GM18517 (cell line): ENCODE data around the gene UNK.
"Not testable (repeated sequence)": the region's sequence is repeated elsewhere in the genome, so short reads cannot be mapped to it uniquely, and the experiment has no call there.

Experiments
- ATAC-seq: cut with Tn5 transposase; IDR thresholded peaks from one replicate; pipeline ENCODE4 v1.9.1; 2021; ENCODE audit warnings: mild to moderate bottlenecking, moderate library complexity; ENCODE audit not compliant: unreplicated experiment

Gene UNK

DNA sequence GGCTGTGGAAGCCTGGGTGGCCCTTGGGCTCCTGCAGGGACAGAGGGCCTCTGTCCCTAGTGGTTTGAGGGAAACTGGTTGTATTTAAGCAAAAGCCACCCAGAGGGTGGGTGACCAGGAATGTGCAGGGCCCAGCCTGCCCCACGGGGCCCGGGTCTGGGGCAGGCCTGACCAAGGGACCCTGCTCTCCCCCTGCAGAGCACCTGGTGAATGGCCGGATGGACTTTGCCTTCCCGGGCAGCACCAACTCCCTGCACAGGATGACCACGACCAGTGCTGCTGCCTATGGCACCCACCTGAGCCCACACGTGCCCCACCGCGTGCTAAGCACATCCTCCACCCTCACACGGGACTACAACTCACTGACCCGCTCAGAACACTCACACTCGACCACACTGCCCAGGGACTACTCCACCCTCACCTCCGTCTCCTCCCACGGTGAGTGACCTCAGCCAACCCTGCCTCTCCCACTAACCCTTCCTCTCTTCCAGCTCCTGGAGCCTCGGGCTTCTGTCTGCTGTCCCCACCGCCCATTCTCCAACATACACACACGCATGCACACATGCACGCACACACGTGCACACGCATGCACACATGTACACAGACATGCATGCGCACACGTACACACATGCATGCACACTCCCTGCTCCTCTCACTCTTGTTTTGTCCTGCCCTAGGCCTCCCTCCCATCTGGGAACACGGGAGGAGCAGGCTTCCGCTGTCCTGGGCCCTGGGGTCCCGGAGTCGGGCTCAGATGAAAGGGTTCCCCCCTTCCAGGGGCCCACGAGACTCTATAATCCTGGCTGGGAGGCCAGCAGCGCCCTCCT, 30.0 kb upstream of the UNK start:
- no peak for ATAC-seq

DNA sequence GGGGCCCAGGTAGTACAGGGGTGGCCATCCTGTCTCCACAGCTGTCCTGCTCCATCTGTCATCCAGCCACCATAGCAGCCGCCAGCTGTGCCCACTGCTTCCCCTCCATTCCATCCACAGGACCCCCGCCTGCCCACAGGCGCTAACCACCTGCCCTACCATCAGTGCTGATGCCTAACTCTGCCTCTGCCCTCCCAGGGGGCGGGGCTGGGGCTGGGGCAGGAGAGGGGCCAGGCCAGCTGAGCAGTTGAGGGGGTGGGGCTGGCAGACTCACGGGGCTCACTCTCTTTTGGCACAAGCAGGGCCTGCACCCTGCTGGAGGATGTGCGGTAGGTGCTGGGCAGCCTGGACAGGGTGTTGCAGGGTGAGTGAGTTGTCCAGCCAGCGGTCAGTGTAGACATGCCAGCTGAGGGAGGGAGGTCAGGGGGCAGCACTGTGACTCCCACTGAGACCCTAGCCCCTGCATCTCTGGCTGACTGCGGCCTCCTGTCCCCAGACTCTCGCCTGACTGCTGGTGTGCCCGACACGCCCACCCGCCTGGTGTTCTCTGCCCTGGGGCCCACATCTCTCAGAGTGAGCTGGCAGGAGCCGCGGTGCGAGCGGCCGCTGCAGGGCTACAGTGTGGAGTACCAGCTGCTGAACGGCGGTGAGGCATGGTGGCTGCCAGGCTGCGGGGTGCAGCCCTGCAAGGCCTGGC, 29.3 kb upstream of the UNK start:
- ATAC-seq = no peak

DNA sequence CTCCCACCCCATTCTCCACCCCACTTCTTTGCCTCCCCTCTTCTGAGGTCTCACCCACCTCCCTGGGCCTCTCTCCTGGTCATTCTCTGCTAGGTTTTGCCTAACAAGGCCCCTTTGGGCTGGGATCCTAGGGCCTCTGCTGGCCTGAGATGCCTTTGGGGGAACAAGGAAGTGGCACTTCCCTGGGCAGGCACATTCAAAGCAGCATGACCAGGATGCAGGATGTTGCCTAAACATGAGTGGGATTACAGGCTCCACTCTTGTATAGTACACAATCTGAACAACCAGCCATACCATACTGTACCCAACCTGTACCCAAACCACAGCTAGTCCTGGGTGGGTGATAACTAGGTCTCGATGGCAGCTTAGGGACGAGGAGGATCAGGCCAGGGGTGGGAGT, 28.6 kb upstream of the UNK start:
- ATAC-seq = no peak

DNA sequence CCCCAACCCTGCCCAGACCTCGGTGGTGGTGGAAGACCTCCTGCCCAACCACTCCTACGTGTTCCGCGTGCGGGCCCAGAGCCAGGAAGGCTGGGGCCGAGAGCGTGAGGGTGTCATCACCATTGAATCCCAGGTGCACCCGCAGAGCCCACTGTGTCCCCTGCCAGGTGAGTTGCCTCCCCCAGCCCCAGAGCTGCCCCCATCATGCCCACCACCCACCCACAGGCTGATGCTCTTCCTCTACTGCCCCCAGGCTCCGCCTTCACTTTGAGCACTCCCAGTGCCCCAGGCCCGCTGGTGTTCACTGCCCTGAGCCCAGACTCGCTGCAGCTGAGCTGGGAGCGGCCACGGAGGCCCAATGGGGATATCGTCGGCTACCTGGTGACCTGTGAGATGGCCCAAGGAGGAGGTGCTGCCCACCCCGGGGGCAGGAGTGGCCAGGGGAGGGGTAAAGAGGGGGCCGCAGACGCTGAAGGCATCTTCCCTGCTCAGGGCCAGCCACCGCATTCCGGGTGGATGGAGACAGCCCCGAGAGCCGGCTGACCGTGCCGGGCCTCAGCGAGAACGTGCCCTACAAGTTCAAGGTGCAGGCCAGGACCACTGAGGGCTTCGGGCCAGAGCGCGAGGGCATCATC, 28.0 kb upstream of the UNK start:
- ATAC-seq = no peak

DNA sequence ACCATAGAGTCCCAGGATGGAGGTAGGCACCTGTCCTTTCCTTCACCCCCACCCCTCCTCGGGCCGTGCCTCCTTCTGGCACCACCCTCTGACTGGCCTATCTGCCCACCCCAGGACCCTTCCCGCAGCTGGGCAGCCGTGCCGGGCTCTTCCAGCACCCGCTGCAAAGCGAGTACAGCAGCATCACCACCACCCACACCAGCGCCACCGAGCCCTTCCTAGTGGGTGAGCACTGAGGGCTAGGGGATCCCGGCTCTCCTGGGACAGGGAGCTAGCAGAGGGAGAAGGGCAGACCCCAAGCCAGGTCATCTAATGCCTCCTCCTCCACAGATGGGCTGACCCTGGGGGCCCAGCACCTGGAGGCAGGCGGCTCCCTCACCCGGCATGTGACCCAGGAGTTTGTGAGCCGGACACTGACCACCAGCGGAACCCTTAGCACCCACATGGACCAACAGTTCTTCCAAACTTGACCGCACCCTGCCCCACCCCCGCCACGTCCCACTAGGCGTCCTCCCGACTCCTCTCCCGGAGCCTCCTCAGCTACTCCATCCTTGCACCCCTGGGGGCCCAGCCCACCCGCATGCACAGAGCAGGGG, 27.4 kb upstream of the UNK start:
- no peak for ATAC-seq

DNA sequence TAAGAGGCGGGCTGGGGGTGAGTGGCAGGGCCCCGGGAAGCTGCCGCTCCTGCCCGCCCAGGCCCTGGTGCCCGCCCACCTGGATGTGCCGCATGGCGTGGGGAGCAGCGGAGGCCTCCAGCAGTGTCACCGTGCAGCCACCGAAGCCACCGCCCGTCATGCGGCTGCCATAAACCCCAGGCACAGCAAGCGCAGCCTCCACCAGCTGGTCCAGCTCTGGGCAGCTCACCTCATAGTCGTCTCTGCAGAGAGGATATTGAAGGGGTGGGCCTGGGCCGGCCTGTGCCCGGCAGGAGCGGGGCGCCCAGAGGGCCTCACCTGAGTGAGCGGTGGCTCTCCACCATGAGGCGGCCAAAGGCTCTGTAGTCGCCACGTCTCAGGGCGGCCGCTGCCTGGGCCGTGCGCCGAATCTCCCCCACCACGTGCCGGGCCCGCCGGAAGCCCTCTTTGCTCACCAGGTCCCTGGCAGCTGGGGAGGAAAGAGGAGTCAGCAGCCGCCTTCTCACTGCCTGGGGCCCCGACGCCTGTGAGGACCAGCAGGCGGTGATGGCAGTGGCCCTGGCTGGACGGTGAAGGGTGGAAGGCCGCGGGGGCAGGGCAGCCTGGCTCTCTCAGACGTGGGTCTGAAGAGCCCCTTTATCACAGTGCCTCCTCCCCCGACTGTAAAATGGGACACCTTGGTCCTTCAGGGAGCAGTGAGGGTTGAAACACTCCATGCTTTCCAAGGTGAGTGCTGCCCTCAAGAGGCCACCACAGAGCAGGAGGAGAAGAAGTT, 26.3 kb upstream of the UNK start:
- ATAC-seq = no peak

DNA sequence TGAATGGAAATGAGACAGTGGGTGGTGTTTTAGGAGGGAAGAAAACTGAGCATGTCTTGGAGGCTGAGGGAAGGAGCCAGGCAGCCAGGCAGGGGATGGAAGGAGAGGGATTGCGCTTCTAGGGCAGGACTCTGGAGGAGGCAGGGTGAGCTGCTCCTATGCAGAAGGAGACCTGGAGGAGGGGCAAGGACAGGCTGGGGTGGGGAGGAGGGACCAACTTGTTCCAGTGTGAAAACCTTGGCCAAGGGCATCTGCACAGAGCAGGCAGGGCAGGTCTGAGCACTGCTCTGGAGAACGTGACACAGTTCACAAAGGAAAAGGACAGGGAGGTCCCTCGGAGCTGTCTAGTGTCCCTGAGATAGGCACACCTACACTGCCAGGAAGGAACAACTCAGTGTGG, 25.1 kb upstream of the UNK start:
- ATAC-seq = no peak

DNA sequence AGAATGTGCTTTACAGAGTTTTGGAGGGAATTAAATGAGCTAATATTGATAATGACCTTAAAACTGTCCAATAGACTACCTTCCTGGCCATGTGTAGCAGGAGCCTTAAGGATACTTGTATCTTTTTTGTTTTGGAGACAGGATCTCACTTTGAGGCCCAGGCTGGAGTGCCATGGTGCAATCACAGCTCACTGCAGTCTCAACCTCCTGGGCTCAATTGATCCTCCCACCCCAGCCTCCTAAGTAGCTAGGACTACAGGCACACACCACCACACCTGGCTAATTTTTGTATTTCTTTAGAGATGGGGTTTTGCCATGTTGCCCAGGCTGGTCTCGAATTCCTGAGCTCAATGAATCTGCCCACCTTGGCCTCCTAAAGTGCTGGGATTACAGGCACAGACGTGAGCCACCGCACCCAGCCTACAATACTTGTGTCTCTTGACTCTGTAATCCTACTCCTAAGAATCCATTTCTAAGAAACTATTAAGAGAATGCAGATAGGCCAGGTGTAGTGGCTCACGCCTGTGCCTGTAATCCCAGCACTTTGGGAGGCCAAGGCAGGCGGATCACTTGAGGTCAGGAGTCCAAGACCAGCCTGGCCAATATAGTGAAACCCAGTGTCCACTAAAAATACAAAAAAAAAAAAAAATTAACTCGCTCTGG, 24.5 kb upstream of the UNK start:
- not testable (repeated sequence) for ATAC-seq

DNA sequence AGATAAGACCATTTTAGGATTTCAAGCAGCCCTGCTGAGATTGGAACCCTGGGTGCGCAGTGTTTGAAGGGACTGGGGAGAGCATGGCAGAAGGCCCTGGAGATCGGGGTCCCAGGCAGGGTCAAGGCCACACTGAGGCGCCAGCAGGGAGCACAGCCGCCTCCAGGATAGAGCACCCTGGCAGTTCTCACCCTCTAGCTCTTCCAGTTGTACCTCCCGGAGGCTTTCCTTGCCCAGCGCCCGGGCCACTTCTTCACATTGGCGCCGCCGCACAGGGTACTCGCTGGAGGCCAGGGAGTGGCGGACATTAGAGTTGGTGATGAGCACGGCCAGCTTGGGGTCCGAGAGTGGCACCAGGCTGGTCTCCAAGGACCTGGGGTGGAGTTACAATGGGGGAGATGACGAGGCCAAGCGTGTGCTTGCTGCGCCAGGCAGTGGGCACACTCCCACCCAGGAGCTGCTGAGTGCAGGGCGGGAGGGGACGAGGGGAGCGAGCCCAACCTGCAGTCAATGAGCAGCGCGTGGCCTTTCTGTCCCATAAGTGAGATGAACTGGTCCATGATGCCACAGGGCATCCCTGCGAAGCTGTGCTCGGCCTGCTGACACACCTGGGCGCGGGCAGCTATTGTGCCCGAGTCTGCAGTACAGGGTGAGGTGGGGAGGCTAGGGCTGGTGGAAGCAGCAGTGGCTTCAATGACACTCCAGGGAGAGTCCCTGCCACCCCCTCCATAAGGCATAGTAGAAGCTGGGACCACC, 21.9 kb upstream of the UNK start:
- ATAC-seq = no peak

DNA sequence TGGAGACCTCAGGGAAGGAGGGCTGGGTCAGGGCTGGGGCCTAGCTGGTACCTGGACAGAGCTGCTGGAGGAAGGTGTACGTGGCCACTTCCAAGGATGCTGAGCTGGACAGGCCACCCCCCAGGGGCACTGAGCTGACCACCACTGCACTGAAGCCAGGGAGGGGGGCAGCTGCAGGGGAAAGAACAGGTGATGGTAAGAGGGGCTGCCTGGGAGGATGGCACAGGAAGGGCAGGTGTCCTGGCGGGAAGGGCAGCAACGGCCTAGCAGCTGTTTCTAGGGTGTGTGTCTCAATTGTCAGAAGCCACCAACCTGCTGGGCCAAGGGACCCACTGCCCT, 21.4 kb upstream of the UNK start:
- ATAC-seq = no peak

DNA sequence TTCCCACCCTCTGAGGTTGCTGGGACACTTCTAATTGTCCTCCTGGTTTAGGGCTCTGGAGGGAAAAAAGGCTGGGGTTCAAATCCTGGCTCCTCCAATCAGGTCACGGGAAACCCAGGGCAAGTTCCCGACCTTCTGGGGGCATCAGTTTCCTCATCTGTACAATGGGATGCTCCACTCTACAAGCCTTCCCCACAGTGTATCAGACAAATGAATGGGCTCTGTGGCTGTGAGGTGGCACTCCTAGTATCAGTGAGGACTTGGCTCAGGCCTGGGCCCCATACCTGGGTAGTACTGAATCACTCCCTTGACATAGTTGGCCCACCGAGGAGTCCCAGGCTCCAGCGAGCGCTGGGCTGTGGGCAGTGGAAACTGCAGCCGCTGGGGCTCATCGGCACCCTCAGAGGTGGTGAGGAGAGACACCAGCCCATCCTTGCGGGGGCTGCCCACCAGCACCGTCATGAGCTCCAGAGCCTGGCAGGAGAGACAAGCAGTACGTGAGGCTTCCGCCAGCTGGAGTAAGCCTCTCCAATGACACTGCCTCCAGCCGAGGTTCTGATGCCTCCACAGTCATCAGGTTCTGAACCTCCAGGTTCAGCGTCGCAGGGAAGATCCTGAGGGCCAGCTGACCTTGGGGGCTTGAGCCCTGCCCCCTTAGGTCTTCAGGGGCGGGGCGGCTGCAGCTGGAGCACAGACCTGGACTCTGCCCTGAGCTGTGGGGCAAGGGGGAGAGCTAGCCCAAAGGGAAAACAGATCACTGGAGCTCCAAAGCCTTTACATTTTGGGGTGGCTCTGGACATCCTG, 20.8 kb upstream of the UNK start:
- ATAC-seq = no peak

DNA sequence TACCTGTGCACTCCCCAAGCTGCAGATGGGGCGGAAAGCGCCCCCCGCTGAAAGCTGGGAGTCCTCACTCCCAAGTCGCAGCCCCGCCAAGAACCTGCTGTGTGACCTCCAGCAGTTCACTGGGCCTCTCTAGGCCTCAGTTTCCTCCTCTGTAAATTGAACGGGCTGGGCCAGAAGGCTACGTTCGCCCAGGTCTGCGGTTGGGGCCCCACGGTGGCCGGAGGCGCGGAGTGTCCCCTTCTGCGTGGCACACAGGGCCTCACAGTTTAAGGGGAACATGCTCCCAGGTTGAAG, 20.2 kb upstream of the UNK start:
- no peak for ATAC-seq

DNA sequence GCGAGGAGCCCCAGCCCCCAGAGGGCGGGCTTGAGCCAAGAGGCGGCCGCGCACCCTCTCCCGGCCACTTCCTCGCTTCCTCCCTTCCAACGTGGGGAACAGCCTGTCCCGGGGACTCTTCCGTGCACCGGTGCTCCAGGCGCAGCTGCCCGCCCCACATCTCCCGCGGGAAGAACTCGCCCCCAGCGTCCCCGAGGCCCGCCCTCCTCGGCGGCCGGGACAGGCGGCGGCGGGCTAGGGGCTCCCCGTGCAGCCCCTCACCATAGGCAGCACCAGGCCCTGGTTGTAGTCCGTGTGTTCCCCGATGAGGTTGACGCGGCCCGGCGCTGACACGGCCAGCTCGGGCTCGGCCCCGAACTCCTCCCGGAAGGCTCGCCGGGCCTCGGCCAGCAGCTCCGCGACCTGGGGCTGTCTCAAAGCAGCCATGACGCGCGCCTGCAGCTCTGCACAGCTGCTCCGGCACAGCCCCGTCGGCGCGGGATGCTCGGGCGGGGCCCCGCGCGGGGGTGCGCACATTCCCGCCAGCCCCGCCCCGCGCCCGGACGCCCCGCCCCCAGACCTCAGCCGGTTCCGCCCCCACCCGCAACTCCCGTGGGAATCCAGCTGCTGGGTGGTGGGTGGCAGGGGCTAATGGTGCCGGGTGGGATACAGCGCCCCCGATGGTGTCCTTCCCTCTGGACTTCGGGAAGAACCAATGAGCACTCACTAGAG, 19.7 kb upstream of the UNK start, which contains the start of gene GALK1:
GALK1 (minus strand) TSS at position 482 of the 711 bp plus-strand sequence; CDS start at position 426, 56 bp downstream.
- ATAC-seq = peak; percentile 54

DNA sequence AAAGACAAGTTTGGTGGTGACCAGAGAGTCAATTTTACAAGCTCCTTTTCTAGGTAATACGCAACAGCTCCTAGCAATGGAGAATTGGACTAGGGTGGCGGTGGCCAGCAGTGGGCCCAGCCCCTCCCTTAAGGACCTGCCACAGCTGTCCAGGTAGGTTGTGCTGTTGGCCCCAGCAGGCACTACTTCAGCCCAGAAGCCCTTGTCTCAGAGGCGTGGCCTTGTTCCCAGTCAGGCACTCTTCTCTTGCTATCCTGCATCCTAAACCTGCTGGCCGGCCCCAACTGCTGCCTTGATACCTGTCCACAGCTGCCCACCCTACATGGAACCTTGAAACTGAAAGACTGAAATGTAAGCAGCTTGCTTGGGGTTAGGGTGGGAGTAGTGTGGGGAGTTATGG, 18.6 kb upstream of the UNK start:
- ATAC-seq = no peak

DNA sequence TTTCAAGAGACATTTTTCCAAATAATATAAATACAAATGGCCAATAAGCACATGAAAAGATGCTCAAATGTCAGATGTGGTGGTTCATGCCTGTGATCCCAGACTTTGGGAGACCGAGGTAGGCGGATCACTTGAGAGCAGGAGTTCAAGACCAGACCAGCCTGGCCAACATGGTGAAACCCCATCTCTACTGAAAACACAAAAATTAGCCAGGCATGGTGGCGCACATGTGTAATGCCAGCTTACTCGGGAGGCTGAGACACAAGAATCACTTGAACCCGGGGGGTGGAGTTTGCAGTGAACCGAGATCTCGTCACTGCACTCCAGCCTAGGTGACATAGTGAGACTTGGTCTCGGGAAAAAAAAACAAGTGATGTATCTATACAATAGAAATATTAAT, 16.7 kb upstream of the UNK start:
- ATAC-seq = no peak

DNA sequence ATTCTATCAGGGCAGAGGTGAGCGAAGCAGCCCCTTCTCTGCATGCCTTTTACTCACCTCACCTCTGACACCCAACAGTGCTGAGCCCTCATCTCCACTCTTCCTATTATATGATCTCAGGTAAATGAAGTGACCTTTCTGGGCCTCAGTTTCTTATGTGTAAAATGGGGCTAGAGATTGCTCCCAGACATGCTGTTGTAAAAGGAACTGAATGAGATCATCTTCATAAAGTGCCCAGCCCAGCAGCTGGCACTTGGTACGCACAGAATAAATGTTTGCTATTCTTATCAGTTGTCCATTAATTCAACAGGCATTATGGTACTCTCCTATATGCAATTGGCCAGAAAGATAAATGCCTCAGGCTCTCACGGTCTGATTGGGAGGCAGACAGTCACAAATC, 15.1 kb upstream of the UNK start:
- no peak for ATAC-seq

DNA sequence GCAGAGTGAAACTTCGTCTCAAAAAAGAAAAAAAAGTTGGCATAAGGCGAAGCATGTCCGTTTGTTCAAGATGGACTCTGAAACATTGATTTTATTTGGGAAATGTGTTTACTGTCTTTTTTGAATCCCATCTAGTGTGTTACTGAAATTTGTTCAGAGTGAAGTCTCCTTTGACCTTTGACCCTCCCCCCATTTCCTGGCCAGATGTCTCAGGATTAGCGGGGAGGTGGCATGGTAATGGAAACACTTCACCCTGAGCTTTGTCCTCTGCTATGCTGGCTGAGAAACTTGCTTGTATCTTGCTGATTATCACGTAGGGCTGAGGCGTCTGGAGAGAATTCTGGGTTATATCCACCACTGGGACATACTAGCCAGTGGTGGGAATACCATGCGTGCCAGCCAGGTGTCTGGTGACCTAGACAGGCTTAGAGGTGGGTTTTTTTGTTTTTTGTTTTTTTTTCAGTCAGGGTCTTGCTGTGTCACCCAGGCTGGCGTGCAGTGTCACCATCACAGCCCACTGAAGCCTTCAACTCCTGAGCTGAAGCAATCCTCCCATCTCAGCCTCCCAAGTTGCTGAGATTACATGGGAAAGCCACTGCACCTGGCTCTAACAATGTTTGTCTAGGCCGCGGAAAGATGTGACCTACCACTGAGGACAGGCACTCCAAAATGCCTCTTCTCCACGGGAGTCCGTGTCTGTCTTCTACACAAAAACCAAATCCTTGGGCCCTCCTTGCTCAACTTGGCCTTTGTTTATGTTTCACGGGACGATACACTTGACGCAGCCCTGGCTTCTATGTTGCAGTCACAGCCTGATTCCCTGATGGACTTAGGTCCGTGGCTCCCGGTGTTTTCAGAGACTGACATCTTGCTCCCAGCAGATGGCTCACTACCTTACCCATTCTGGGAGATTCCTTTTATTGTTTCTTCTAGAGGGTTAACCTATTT, 13.0 kb upstream of the UNK start:
- no peak for ATAC-seq
